DND-41 (cell line): ENCODE results near the gene TTC38.

Source experiments
- ATAC-seq: fragments of 200-7000 bp; cut with Tn5 transposase; 3 replicates; pipeline ENCODE4 v1.9.1; 2021; ENCODE audit warnings: low read depth; ENCODE audit not compliant: insufficient read depth
- DNase-seq: peaks from one replicate; pipeline ENCODE4 v3.0.0-alpha.2; 2020
- H2AFZ ChIP-seq: 2 replicates; pipeline ENCODE4 v1.6.0; 2012; ENCODE audit warnings: low read depth, low read length
- H3K27ac ChIP-seq: 2 replicates; pipeline ENCODE4 v1.5.1; 2012; ENCODE audit warnings: low read length, inconsistent platforms
- H3K27me3 ChIP-seq: fragments of 200-600 bp; sonication (generic); 2 replicates; pipeline ENCODE4 v1.6.0; 2012; ENCODE audit warnings: low read length, mild to moderate bottlenecking, inconsistent platforms; ENCODE audit not compliant: insufficient read depth, poor library complexity
- H3K36me3 ChIP-seq: 2 replicates; pipeline ENCODE4 v1.5.1; 2012; ENCODE audit warnings: low read length, inconsistent platforms; ENCODE audit not compliant: insufficient read depth
- H3K4me1 ChIP-seq: 2 replicates; pipeline ENCODE4 v1.5.1; 2012; ENCODE audit warnings: mild to moderate bottlenecking, low read length; ENCODE audit not compliant: insufficient read depth
- H3K4me2 ChIP-seq: 2 replicates; pipeline ENCODE4 v1.6.0; 2012; ENCODE audit warnings: mild to moderate bottlenecking, moderate library complexity, low read length, inconsistent platforms; ENCODE audit not compliant: insufficient read depth
- H3K4me3 ChIP-seq, 2 experiments: fragments of 200-600 bp in 1 of 2; shearing (Covaris generic) in 1 of 2; 2 replicates each; pipeline ENCODE4 v1.5.1; 2012 to 2016; ENCODE audit warnings: inconsistent platforms in 2 of 2, low read length in 2 of 2, mild to moderate bottlenecking in 2 of 2, low read depth in 1 of 2, moderate library complexity in 1 of 2
- H3K79me2 ChIP-seq: 2 replicates; pipeline ENCODE4 v1.6.0; 2012; ENCODE audit warnings: low read length, inconsistent platforms; ENCODE audit not compliant: insufficient read depth
- H3K9ac ChIP-seq: 2 replicates; pipeline ENCODE4 v1.6.0; 2012; ENCODE audit warnings: low read depth, mild to moderate bottlenecking, inconsistent platforms, low read length, moderate library complexity
- H3K9me3 ChIP-seq: 2 replicates; pipeline ENCODE4 v1.5.1; 2012; ENCODE audit warnings: low read length, moderate library complexity, mild to moderate bottlenecking, inconsistent platforms; ENCODE audit not compliant: insufficient read depth, severe bottlenecking
- H4K20me1 ChIP-seq: 2 replicates; pipeline ENCODE4 v1.6.0; 2012; ENCODE audit warnings: low read length; ENCODE audit not compliant: insufficient read depth
- EZH2 ChIP-seq: IDR thresholded peaks from 3 replicates; pipeline ENCODE4 v1.6.1; 2012; ENCODE audit warnings: borderline replicate concordance, low read depth, mild to moderate bottlenecking, moderate library complexity, low read length, inconsistent platforms; ENCODE audit not compliant: severe bottlenecking
- TF ChIP-seq, protein P1 (sequence below): IDR thresholded peaks from 2 replicates; pipeline ENCODE4 v1.5.1; 2012; ENCODE audit warnings: borderline replicate concordance, low read length, moderate library complexity, mild to moderate bottlenecking; ENCODE audit not compliant: poor library complexity, severe bottlenecking; ENCODE audit errors: extremely low read depth

TTC38 gene

DNA sequence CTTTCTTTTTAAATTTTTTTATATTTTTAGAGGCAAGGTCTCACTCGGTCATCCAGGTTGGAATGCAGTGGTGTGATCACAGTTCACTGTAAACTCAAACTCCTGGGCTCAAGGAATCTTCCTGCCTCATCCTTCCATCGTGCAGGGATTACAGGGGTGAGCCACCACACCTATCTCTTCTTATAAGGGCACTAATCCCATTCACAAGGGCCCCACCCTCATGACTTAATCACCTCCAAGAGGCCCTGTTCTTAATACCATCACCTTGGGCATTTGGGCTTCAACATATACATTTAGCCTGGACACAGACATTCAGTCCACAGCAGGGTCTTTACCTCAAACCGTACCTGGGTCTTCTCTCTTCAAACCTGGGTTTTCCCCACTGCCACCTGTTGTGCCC lies 24.4 kb downstream of the TTC38 start:
- Histone ChIP-seq H3K4me2 (no peak overlapping the region), H3K36me3 (peaks cover 38% of the 10 kb centered on the region)

DNA sequence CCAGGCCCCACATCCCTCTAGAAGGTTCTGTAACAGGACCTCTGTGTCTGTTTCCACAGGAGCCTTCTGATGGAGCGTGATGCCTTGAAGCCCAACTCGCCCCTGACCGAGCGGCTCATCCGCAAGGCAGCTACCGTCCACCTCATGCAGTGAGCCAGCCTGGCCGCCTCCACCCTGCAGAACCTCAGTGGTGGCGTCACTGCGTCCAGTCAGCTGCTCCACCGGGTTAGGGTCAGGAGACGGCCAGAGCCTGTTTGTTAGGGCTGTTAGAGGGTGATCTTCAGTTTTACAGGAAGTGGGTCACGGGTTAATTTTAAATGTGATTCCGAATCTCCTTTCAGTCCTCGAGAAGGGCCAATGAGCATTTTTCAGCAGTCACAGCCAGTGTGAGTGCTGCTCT lies 24.9 kb downstream of the TTC38 start:
- Histone ChIP-seq H3K4me2 (no peak overlapping the region), H3K4me3 (no peak overlapping the region), H3K4me1 (peaks cover 17% of the 10 kb centered on the region), H3K36me3 (peaks cover 39% of the 10 kb centered on the region), H3K27ac (0 out of 2 replicates have a peak overlapping the region, but pooled peaks have one; percentile 46), H2AFZ (no peak overlapping the region), H3K9ac (no peak overlapping the region), H3K9me3 (no peaks in the 10 kb centered on the region), H4K20me1 (no peaks in the 10 kb centered on the region), H3K79me2 (peaks cover 22% of the 10 kb centered on the region), H3K27me3 (no peaks in the 10 kb centered on the region)
- DNase-seq = no peak
- no peak for ATAC-seq
- no peak for TF ChIP-seq EZH2

More for the DNA sequence above, 24.4 kb downstream of the TTC38 start:
- peaks cover 16% of the 10 kb centered on the region for H3K79me2 ChIP-seq
- no peak for ATAC-seq
- no peak overlapping the region for H3K9ac ChIP-seq
- H3K27ac ChIP-seq = no peak overlapping the region
- H3K9me3 ChIP-seq = no peaks in the 10 kb centered on the region
- peaks cover 13% of the 10 kb centered on the region for H3K4me1 ChIP-seq
- DNase-seq = no peak
- H3K27me3 ChIP-seq = no peaks in the 10 kb centered on the region
- no peak overlapping the region for H2AFZ ChIP-seq
- no peak overlapping the region for H3K4me3 ChIP-seq
- TF ChIP-seq, protein P1, sequence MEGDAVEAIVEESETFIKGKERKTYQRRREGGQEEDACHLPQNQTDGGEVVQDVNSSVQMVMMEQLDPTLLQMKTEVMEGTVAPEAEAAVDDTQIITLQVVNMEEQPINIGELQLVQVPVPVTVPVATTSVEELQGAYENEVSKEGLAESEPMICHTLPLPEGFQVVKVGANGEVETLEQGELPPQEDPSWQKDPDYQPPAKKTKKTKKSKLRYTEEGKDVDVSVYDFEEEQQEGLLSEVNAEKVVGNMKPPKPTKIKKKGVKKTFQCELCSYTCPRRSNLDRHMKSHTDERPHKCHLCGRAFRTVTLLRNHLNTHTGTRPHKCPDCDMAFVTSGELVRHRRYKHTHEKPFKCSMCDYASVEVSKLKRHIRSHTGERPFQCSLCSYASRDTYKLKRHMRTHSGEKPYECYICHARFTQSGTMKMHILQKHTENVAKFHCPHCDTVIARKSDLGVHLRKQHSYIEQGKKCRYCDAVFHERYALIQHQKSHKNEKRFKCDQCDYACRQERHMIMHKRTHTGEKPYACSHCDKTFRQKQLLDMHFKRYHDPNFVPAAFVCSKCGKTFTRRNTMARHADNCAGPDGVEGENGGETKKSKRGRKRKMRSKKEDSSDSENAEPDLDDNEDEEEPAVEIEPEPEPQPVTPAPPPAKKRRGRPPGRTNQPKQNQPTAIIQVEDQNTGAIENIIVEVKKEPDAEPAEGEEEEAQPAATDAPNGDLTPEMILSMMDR = no peak
- no peak for TF ChIP-seq EZH2
- no peaks in the 10 kb centered on the region for H4K20me1 ChIP-seq

DNA sequence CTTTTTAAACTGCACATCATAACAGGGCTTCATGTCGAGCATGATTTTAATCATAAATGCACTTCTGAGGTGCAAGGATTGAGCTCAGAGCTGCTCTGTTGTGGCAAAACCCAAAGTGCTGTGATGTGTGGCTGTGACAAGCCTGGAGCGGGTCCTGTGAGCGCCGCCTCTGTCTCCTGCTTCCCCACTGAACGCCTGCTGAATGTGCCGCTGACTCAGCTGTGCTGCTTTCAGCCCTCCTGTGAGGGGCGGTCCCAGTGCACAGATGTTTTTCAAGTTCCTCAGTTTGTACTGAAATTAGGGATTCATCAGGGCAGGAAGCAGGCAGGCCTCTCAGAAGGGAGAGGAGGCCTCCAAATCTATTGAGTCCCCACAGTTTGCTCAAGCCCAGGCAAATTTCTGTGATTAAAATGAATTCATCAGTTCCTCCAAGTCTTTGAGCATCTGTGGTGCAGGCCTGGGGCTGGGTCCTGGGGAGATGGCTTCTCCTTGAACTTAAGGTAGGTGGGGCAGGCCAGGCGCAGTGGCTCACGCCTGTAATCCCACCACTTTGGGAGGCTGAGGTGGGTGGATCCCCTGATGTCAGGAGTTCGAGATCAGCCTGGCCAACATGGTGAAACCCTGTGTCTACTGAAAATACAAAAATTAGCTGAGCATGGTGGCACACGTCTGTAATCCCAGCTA lies 25.9 kb downstream of the TTC38 start:
- DNase-seq (peak; percentile 65), ATAC-seq (0 out of 3 replicates have a peak, but pooled peaks have one; percentile 9)
- H3K9me3 ChIP-seq = no peaks in the 10 kb centered on the region
- peaks cover 31% of the 10 kb centered on the region for H3K79me2 ChIP-seq
- no peaks in the 10 kb centered on the region for H3K27me3 ChIP-seq
- peaks cover 27% of the 10 kb centered on the region for H3K4me1 ChIP-seq
- 0 out of 2 replicates have a peak overlapping the region, but pooled peaks have one; percentile 22 for H3K27ac ChIP-seq
- no peak overlapping the region for H3K9ac ChIP-seq
- H3K36me3 ChIP-seq = peaks cover 49% of the 10 kb centered on the region
- no peak overlapping the region for H3K4me3 ChIP-seq
- no peak overlapping the region for H2AFZ ChIP-seq
- TF ChIP-seq EZH2 = no peak
- TF ChIP-seq, protein P1 = no peak
- H3K4me2 ChIP-seq = no peak overlapping the region
- peaks cover 4% of the 10 kb centered on the region; the same call in 1 of the 2 replicates for H4K20me1 ChIP-seq

DNA sequence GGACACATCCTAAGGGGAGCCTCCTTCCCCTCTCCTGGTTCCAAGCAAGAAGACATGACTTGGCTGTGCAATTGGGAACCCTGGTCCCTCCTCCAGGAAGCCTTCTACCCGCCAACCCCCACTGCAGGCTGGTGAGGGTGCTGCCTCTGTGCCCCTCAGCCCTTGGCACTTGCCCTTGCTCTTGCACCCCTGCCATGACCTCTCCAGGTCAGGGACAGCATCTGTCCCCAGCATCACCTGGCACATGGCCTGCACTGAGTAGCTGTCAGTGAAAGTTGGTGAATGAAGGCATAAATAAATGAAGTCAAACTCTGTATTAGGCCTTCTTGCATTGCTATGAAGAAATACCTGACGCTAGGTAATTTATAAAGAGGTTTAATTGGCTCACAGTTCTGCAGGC lies 27.0 kb downstream of the TTC38 start:
- peak overlapping the region; percentile 94; the same call in 1 of the 2 replicates for H3K27ac ChIP-seq
- TF ChIP-seq EZH2 = no peak
- TF ChIP-seq, protein P1 = no peak

More for the DNA sequence above, 27.0 kb downstream of the TTC38 start:
- H3K4me3 ChIP-seq = no peak overlapping the region
- peaks cover 9% of the 10 kb centered on the region; the same call in 1 of the 2 replicates for H4K20me1 ChIP-seq
- ATAC-seq = no peak
- DNase-seq = no peak
- H3K79me2 ChIP-seq = peaks cover 41% of the 10 kb centered on the region
- H3K9ac ChIP-seq = no peak overlapping the region
- peaks cover 36% of the 10 kb centered on the region for H3K4me1 ChIP-seq
- no peak overlapping the region for H2AFZ ChIP-seq
- peaks cover 55% of the 10 kb centered on the region for H3K36me3 ChIP-seq
- no peaks in the 10 kb centered on the region for H3K27me3 ChIP-seq
- H3K9me3 ChIP-seq = no peaks in the 10 kb centered on the region
- 0 out of 2 replicates have a peak overlapping the region, but pooled peaks have one; percentile 85 for H3K4me2 ChIP-seq
